Measurements from ENCODE around the gene TCEAL8. TPM values are rescaled to one million over a fixed set of nuclear protein-coding genes. Genes with fewer than 3 reads are reported as not detected.

Gene TCEAL8
- total and polyA plus RNA-seq, 2 donors (not counting 3 experiments of a cell fraction or from before 2014, with no cell fraction given), result 31.0 to 51.8 TPM

GRCh38 chrX:103254171-103254824 lies 657 bp downstream of the TCEAL8 start:
- H4K20me1 ChIP-seq (replicated peaks; ENCODE audit: control insufficient read depth, extremely low read depth, insufficient read depth, low read length), result no peaks in the 10 kb centered on the region
- peaks cover 15% of the 10 kb centered on the region for H3K79me2 ChIP-seq (ENCODE audit: control insufficient read depth, insufficient read depth, low read length)
- peak overlapping the region; percentile 70 for H3K27ac ChIP-seq (ENCODE audit: insufficient read depth, low read depth, low read length)
- DNase-seq (ENCODE audit: low read depth, low spot score) (peak; percentile 49), FAIRE-seq (peak; percentile 24)
- ChIA-PET POLR2A (interaction anchor here (0.6 kb wide), 1 partner anchor 1632 kb away, joined by 3 read pairs; no protein-coding TSS in a partner anchor), CTCF (interaction anchor here (0.9 to 3.0 kb wide), 5 partner anchors 43 to 210 kb away, joined by 3 to 27 read pairs (median 4); partner anchors contain the start of gene TCEAL9)
- dilution Hi-C loops (cut with MboI; ENCODE audit: extremely low pct_ligation_motif_present, low sequenced_read_pairs) (no loop called here), intact Hi-C loops (cut with micrococcal nuclease) (loop anchor here (1.0 to 2.0 kb wide), 2 partner anchors 39 to 211 kb away; partner anchors contain the start of gene BEX4)
- no TSS peak for BruUV-seq (replicated peaks)
- TF ChIP-seq FOS (IDR thresholded peaks at IDR 0.05; ENCODE audit: borderline replicate concordance, insufficient read depth, low read length), result no peak
- no peak for TF ChIP-seq JUN (IDR thresholded peaks at IDR 0.05; ENCODE audit: borderline replicate concordance, insufficient read depth, insufficient read length, low read depth)
- TF ChIP-seq POLR2A (IDR thresholded peaks at IDR 0.05; ENCODE audit: low read depth, low read length), result no peak
- no peak for TF ChIP-seq EZH2 (IDR thresholded peaks at IDR 0.05; ENCODE audit: borderline replicate concordance, low read depth, low read length, severe bottlenecking)
- no peak for TF ChIP-seq POLR2AphosphoS5 (IDR thresholded peaks at IDR 0.05; ENCODE audit: insufficient read depth, low read depth, low read length)
- no peak for TF ChIP-seq MYC (IDR thresholded peaks at IDR 0.05; ENCODE audit: low read depth, low read length)
- H2AFZ ChIP-seq (ENCODE audit: low read depth, low read length), result peak overlapping the region; percentile 90
- H3K9me3 ChIP-seq (replicated peaks; ENCODE audit: control insufficient read depth, insufficient read depth, low read length), result no peaks in the 10 kb centered on the region
- H3K27me3 ChIP-seq (ENCODE audit: control insufficient read depth in 2 of 2, insufficient read depth in 2 of 2, low read length in 2 of 2), result peaks cover 0 to 1% of the 10 kb centered on the region in 2 experiments
- H3K4me2 ChIP-seq (ENCODE audit: insufficient read depth, low read length), result peak overlapping the region; percentile 92
- H3K9ac ChIP-seq (replicated peaks; ENCODE audit: extremely low read depth, insufficient read depth, low read length), result peak overlapping the region; percentile 88
- peaks cover 12% of the 10 kb centered on the region for H3K4me1 ChIP-seq (ENCODE audit: control insufficient read depth, extremely low read depth, insufficient read depth, low read length)
- no peaks in the 10 kb centered on the region for H3K36me3 ChIP-seq (ENCODE audit: control insufficient read depth in 2 of 2, extremely low read depth in 1 of 2, insufficient read depth in 2 of 2, low read length in 2 of 2)
- H3K9me1 ChIP-seq (replicated peaks; ENCODE audit: control insufficient read depth, extremely low read depth, insufficient read depth, low read length), result no peaks in the 10 kb centered on the region
- peak overlapping the region; percentile 72 to 91 (median 76) for H3K4me3 ChIP-seq (replicated peaks in 1 of 3; ENCODE audit: insufficient read depth in 1 of 3, low read depth in 1 of 3, low read length in 3 of 3)

- BruUV-seq (replicated peaks), result TSS peak; percentile 57
Measured at GRCh38 chrX:103253608-103254007, 1.3 kb downstream of the TCEAL8 start.

More at GRCh38 chrX:103253608-103254007, 1.3 kb downstream of the TCEAL8 start:
- peak overlapping the region; percentile 88 for H3K9ac ChIP-seq (replicated peaks; ENCODE audit: extremely low read depth, insufficient read depth, low read length)
- H3K9me3 ChIP-seq (replicated peaks; ENCODE audit: control insufficient read depth, insufficient read depth, low read length), result no peaks in the 10 kb centered on the region
- H3K27me3 ChIP-seq (ENCODE audit: control insufficient read depth in 2 of 2, insufficient read depth in 2 of 2, low read length in 2 of 2), result no peaks in the 10 kb centered on the region
- TF ChIP-seq EZH2 (IDR thresholded peaks at IDR 0.05; ENCODE audit: borderline replicate concordance, low read depth, low read length, severe bottlenecking) (no peak), JUN (IDR thresholded peaks at IDR 0.05; ENCODE audit: borderline replicate concordance, insufficient read depth, insufficient read length, low read depth) (no peak), MYC (IDR thresholded peaks at IDR 0.05; ENCODE audit: low read depth, low read length) (no peak), GATA2 (IDR thresholded peaks at IDR 0.05; ENCODE audit: insufficient read depth, insufficient read length, low read depth, low read length) (no peak), POLR2A (IDR thresholded peaks at IDR 0.05; ENCODE audit: low read depth, low read length) (no peak), POLR2AphosphoS5 (IDR thresholded peaks at IDR 0.05; ENCODE audit: insufficient read depth, low read depth, low read length) (no peak), FOS (IDR thresholded peaks at IDR 0.05; ENCODE audit: borderline replicate concordance, insufficient read depth, low read length) (no peak)
- TF ChIP-seq, protein P1, sequence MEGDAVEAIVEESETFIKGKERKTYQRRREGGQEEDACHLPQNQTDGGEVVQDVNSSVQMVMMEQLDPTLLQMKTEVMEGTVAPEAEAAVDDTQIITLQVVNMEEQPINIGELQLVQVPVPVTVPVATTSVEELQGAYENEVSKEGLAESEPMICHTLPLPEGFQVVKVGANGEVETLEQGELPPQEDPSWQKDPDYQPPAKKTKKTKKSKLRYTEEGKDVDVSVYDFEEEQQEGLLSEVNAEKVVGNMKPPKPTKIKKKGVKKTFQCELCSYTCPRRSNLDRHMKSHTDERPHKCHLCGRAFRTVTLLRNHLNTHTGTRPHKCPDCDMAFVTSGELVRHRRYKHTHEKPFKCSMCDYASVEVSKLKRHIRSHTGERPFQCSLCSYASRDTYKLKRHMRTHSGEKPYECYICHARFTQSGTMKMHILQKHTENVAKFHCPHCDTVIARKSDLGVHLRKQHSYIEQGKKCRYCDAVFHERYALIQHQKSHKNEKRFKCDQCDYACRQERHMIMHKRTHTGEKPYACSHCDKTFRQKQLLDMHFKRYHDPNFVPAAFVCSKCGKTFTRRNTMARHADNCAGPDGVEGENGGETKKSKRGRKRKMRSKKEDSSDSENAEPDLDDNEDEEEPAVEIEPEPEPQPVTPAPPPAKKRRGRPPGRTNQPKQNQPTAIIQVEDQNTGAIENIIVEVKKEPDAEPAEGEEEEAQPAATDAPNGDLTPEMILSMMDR (IDR thresholded peaks at IDR 0.05; ENCODE audit: extremely low read depth in 1 of 2, insufficient read depth in 1 of 2, low read depth in 1 of 2, low read length in 2 of 2), result no peak
- TF ChIP-seq, protein P2, sequence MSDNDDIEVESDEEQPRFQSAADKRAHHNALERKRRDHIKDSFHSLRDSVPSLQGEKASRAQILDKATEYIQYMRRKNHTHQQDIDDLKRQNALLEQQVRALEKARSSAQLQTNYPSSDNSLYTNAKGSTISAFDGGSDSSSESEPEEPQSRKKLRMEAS (IDR thresholded peaks at IDR 0.05; ENCODE audit: insufficient read depth, insufficient read length), result no peak
- peak overlapping the region; percentile 70 for H3K27ac ChIP-seq (ENCODE audit: insufficient read depth, low read depth, low read length)
- no peaks in the 10 kb centered on the region for H3K36me3 ChIP-seq (ENCODE audit: control insufficient read depth in 2 of 2, extremely low read depth in 1 of 2, insufficient read depth in 2 of 2, low read length in 2 of 2)
- peaks cover 12% of the 10 kb centered on the region for H3K4me1 ChIP-seq (ENCODE audit: control insufficient read depth, extremely low read depth, insufficient read depth, low read length)
- DNase-seq (ENCODE audit: low read depth, low spot score) (peak; percentile 2), FAIRE-seq (no peak)
- no peaks in the 10 kb centered on the region for H4K20me1 ChIP-seq (replicated peaks; ENCODE audit: control insufficient read depth, extremely low read depth, insufficient read depth, low read length)
- H3K9me1 ChIP-seq (replicated peaks; ENCODE audit: control insufficient read depth, extremely low read depth, insufficient read depth, low read length), result no peaks in the 10 kb centered on the region
- peak overlapping the region; percentile 92 for H3K4me2 ChIP-seq (ENCODE audit: insufficient read depth, low read length)
- peaks cover 15% of the 10 kb centered on the region for H3K79me2 ChIP-seq (ENCODE audit: control insufficient read depth, insufficient read depth, low read length)
- peak overlapping the region; percentile 72 to 91 (median 76) for H3K4me3 ChIP-seq (replicated peaks in 1 of 3; ENCODE audit: insufficient read depth in 1 of 3, low read depth in 1 of 3, low read length in 3 of 3)
- H2AFZ ChIP-seq (ENCODE audit: low read depth, low read length), result peak overlapping the region; percentile 16
- ChIA-PET POLR2A (interaction anchor here (0.6 kb wide), 1 partner anchor 1631 kb away, joined by 3 read pairs; no protein-coding TSS in a partner anchor), CTCF (interaction anchor here (0.9 to 3.0 kb wide), 3 partner anchors 42 to 211 kb away, joined by 3 to 27 read pairs (median 4); no protein-coding TSS in a partner anchor)
- dilution Hi-C loops (cut with MboI; ENCODE audit: extremely low pct_ligation_motif_present, low sequenced_read_pairs), result no loop called here
- intact Hi-C loops (cut with micrococcal nuclease), result loop anchor here (1.0 to 2.0 kb wide), 2 partner anchors 38 to 211 kb away; partner anchors contain the start of gene BEX4

Measured in endothelial cell of umbilical vein (primary cell).